ENCODE results near the gene RETREG1. TPM values are rescaled to one million over a fixed set of nuclear protein-coding genes. Genes with fewer than 3 reads are reported as not detected.

RETREG1 gene
- total RNA-seq, 2 donors from 2014 or later, result 0.50 to 0.81 TPM

DNA sequence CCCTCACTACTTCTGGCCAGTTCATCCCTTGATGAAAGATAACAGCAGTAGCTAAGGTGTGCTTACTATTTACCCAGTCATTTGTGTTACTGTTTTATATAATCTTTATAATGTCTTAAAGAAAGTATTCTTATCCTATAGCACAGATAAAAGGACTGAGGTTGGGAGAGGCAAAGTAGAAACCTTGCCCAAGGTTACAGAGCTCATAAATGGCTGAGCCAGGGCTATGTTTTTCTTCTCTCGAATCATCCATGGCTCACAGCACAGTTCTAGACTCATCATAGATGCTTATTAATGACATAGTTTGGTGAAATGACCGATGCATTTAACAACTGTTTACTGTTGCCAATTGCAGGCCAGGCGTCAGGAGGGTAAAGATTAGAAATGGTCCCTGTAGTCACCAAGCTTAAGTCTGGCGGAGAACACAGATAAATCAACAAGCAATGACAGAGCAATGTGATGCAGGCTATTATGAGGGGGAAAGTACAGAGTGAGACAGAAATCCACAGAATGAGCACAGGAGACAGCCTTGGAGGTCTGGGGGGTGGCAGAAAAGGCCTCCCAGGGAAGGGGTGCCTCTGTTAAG is 85.6 kb downstream of the RETREG1 start:
- H3K27me3 Mint-ChIP-seq, result peaks cover 0 to 2% of the 10 kb centered on the region in 2 donors
- ATAC-seq (no peak), DNase-seq (ENCODE audit: low spot score) (no peak)
- no peaks in the 10 kb centered on the region for H3K36me3 Mint-ChIP-seq
- H3K4me3 Mint-ChIP-seq, result no peak overlapping the region
- no peaks in the 10 kb centered on the region for H3K9me3 Mint-ChIP-seq
- H3K4me1 Mint-ChIP-seq (ENCODE audit: low read depth in 2 of 2), result no peaks in the 10 kb centered on the region
- no peak overlapping the region for H3K27ac Mint-ChIP-seq

DNA sequence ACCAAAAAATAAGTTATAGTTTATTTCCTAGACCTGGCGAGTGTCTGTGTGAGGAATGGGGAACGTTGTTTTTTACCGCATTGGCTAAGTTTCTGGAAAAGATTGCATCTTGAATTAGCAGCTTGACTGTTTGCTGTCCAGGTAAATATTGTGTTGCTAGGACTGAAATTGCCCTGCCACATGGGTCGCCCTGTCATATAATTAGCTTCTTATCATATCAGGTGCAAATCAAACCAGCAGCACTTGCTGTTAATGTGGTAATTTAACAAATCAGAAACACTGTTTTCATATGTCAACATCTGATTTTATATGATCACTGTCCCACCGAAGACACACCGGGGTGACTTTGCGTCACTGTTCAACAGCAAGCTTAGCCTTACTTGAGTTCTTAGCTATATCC is 87.5 kb downstream of the RETREG1 start:
- Mint-ChIP-seq H3K9me3 (no peaks in the 10 kb centered on the region), H3K4me1 (ENCODE audit: low read depth in 2 of 2) (no peaks in the 10 kb centered on the region), H3K27ac (no peak overlapping the region), H3K36me3 (no peaks in the 10 kb centered on the region), H3K27me3 (peaks cover 0 to 2% of the 10 kb centered on the region in 2 donors), H3K4me3 (no peak overlapping the region)
- DNase-seq (ENCODE audit: low spot score), result no peak
- no peak for ATAC-seq

DNA sequence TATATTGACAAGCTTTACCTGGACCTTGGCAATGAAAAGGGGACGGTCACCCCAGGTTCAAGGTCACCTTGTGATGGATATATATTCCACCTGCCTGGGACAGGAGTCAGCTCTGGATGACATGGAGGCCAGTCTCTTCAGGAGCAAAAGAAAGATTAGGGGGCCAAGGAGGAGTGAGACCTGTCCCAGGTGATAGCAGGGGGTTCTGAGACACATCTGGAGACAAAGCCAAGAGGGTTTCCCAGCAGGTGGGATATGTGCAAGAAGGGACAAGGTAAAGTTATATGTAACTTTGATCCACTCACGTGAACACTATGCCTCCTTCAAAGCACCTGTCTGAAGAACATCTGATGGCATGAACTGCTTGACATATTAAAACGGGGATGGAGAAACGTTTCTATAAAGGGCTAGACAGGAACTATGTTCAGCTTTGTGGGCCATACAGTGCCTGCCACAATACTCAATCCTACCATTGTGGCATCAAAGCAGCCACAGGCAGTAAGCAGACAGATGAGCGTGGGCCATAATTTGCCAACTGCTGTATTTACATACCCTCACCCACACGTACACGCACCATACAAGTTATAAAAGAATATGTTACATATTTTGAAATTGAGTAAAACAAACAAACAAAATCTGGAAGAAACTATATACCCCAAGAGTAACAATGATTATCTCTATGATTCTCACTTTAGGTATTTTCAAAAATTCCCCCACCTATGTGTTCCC is 88.3 kb downstream of the RETREG1 start:
- Mint-ChIP-seq H3K36me3 (no peaks in the 10 kb centered on the region), H3K27me3 (peaks cover 0 to 8% of the 10 kb centered on the region in 2 donors), H3K9me3 (no peaks in the 10 kb centered on the region), H3K27ac (no peak overlapping the region), H3K4me1 (ENCODE audit: low read depth in 2 of 2) (no peaks in the 10 kb centered on the region), H3K4me3 (no peak overlapping the region)
- no peak for ATAC-seq
- peak; percentile 35 for DNase-seq (ENCODE audit: low spot score)

DNA sequence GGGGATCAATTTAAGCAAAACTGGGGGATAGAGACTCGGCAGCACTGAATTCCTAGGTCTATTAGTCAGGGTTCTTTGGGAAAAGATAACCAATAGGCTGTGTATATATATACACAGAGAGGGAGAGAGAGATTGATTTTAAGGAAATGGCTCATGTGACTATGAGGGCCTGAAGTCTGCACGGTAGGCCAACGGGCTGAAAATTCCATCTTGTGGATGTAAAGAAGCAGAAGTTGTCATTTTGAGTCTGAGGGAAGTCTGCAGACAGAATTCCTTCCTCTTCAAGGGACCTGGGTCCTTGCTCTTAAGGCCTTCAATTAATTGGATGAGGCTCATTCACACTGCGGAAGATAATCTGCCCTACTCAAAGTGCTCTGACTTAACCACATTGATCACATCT is 91.1 kb downstream of the RETREG1 start:
- H3K4me3 Mint-ChIP-seq, result no peak overlapping the region
- peaks cover 0 to 8% of the 10 kb centered on the region in 2 donors for H3K27me3 Mint-ChIP-seq
- no peaks in the 10 kb centered on the region for H3K9me3 Mint-ChIP-seq
- DNase-seq (ENCODE audit: low spot score) (no peak), ATAC-seq (no peak)
- no peaks in the 10 kb centered on the region for H3K36me3 Mint-ChIP-seq
- H3K4me1 Mint-ChIP-seq (ENCODE audit: low read depth in 2 of 2), result no peaks in the 10 kb centered on the region
- H3K27ac Mint-ChIP-seq, result no peak overlapping the region

DNA sequence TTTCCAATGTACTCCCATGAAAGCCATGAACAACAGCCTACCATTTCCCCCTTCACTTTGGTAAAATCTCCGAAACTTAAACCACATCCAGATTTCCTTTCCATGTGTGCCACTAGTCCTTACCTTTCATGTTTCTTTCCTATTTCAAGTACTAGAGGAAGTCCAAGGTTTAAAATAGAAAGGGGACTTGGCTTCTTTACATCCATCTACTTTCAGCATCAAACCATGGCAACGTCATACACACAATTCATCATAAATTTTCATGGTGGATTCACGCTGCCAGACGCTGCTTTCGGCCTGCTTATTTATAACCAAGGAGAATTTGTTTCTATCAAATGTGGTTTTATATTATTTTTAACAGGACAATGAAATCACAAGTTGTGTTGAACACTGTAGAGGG is 92.5 kb downstream of the RETREG1 start:
- Mint-ChIP-seq H3K4me3 (no peak overlapping the region), H3K27ac (no peak overlapping the region), H3K36me3 (no peaks in the 10 kb centered on the region), H3K27me3 (peaks cover 0 to 10% of the 10 kb centered on the region in 2 donors), H3K9me3 (no peaks in the 10 kb centered on the region), H3K4me1 (ENCODE audit: low read depth in 2 of 2) (no peaks in the 10 kb centered on the region)
- ATAC-seq (no peak), DNase-seq (ENCODE audit: low spot score) (no peak)

DNA sequence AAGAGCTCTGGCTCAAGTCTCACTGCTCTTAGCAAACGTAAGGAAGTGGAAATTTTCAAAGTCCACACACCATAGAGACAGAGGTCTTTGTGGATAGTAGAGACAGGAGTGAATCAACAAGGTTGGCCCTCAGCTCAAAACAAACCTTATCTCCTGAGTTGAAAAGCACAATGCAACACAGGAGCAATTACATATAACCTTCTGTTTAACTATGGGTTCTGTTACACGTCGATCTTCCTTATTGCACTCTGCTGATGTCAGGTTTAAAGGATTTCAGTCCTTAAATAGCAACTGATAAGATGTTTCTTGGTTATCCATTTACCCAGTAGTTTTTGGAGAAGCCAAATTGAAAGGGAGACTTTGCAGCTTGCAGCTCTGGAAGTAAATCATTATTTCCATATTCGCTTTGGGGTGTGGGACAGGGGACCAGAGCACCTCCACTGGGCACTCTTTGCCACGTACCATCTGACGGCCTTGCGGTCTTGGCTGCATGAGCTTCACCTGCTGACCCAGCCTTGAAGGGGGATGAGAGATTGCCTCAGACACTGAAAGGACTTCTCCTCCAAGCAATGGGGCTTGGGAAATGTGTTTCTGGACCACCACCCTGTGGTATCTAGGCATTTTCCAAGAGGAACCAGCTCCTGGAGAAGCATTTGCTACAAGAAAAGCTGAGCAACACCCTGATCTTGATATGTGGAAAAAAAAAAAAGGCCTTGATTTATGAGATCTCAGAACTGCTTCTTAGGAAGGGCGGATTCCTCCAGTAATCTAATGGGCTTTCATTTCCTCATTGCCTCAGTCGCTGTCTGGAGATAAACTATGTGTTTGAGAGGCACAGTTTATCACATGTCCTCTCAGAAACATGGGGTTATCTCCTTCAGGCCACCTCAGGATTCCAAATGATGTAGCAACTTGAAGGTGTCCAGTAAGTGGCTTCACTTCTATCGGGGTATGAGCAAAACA is 95.0 kb downstream of the RETREG1 start:
- no peaks in the 10 kb centered on the region for H3K4me1 Mint-ChIP-seq (ENCODE audit: low read depth in 2 of 2)
- H3K4me3 Mint-ChIP-seq, result no peak overlapping the region
- no peak overlapping the region for H3K27ac Mint-ChIP-seq
- DNase-seq (ENCODE audit: low spot score) (no peak), ATAC-seq (no peak)
- H3K36me3 Mint-ChIP-seq, result no peaks in the 10 kb centered on the region
- H3K9me3 Mint-ChIP-seq, result no peaks in the 10 kb centered on the region
- H3K27me3 Mint-ChIP-seq, result peaks cover 0 to 10% of the 10 kb centered on the region in 2 donors

DNA sequence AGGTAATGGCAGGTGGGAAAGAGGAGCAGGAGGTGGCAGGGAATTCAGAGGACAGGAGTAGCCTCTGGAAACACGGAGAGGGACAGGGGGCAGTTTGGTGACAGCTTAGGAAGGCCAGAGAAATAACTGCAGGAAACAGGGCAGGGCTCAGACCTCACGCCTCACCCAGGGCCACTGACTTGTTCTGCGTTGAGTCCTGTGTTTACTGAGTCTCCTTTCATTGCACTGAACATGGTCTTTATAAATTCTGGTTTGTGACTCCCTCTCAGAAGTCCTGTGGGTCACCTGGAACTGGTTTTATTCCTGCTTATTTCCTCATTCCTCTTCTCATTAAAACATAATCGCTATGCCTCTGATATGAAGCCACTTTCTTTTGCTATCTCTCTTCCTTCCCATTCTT is 96.0 kb downstream of the RETREG1 start:
- H3K4me1 Mint-ChIP-seq (ENCODE audit: low read depth in 2 of 2), result no peaks in the 10 kb centered on the region
- no peaks in the 10 kb centered on the region for H3K9me3 Mint-ChIP-seq
- no peak overlapping the region for H3K27ac Mint-ChIP-seq
- no peak overlapping the region for H3K4me3 Mint-ChIP-seq
- peaks cover 0 to 10% of the 10 kb centered on the region in 2 donors for H3K27me3 Mint-ChIP-seq
- DNase-seq (ENCODE audit: low spot score), result no peak
- no peaks in the 10 kb centered on the region for H3K36me3 Mint-ChIP-seq
- ATAC-seq, result no peak

DNA sequence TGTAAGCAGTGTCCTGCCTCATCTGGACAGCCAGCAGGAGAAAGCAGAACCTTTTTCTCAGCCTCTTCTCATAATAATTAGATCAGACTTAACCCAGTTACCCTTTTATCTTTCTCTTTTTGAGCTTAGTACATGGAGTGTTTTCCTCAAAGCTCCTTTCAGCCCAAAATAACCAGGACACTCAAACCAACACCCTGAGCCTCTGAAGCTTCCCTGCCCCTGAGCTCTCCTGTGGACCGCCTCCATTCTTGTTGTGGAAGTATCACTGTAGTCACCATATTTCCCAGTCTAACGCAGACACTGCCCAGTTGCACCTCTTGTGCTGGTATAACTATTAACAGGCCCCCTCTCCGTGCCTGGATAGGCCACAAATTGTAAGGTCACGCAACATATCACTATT is 97.4 kb downstream of the RETREG1 start:
- DNase-seq (ENCODE audit: low spot score) (no peak), ATAC-seq (no peak)
- Mint-ChIP-seq H3K36me3 (no peaks in the 10 kb centered on the region), H3K4me1 (ENCODE audit: low read depth in 2 of 2) (no peaks in the 10 kb centered on the region), H3K27me3 (peaks cover 0 to 10% of the 10 kb centered on the region in 2 donors), H3K4me3 (no peak overlapping the region), H3K9me3 (no peaks in the 10 kb centered on the region), H3K27ac (no peak overlapping the region)

DNA sequence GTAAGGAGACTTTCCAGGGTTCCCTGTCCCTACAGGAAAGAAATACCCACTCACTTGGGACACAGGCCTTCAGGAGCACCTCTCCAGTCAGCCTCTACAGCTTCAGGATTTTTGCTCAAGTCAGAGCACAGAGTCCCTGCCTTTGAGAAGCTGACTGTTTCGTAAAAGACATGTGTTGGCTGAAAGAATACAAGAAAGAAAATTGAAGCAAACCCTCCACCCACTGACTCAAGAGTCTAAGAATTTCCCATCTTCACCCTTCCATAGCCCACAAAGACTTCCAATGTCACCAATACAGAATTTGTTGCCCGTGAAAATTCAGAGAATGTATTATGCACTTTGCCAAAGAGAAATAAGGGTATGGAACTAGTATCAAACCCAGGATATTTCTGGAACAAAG is 98.2 kb downstream of the RETREG1 start:
- H3K27me3 Mint-ChIP-seq, result peaks cover 0 to 3% of the 10 kb centered on the region in 2 donors
- H3K27ac Mint-ChIP-seq, result no peak overlapping the region
- H3K36me3 Mint-ChIP-seq, result no peaks in the 10 kb centered on the region
- H3K4me3 Mint-ChIP-seq, result no peak overlapping the region
- ATAC-seq (no peak), DNase-seq (ENCODE audit: low spot score) (no peak)
- H3K9me3 Mint-ChIP-seq, result no peaks in the 10 kb centered on the region
- H3K4me1 Mint-ChIP-seq (ENCODE audit: low read depth in 2 of 2), result no peaks in the 10 kb centered on the region

DNA sequence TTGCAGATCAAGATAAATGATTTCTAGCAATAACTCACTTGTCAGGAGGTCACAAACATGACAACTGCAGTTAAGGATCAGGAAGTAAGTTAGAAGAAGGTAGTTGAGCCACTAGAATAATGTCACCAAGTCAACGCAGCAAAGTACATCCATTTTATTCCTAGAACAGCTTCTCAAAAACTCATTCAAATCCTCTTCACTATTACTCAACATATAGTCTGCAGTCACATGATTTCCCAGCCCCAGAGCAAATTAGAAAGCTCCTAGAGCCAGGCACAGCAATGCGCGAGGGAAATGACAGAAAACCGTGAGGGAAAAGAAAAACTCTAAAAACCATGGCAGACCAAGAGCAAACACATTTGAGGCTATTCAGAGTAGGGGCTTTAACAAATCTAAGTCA is 101.3 kb downstream of the RETREG1 start:
- H3K4me1 Mint-ChIP-seq (ENCODE audit: low read depth in 2 of 2), result no peaks in the 10 kb centered on the region
- H3K9me3 Mint-ChIP-seq, result no peaks in the 10 kb centered on the region
- ATAC-seq (no peak), DNase-seq (ENCODE audit: low spot score) (no peak)
- H3K27ac Mint-ChIP-seq, result no peak overlapping the region
- H3K4me3 Mint-ChIP-seq, result no peak overlapping the region
- no peaks in the 10 kb centered on the region for H3K36me3 Mint-ChIP-seq
- H3K27me3 Mint-ChIP-seq, result peaks cover 0 to 5% of the 10 kb centered on the region in 2 donors

DNA sequence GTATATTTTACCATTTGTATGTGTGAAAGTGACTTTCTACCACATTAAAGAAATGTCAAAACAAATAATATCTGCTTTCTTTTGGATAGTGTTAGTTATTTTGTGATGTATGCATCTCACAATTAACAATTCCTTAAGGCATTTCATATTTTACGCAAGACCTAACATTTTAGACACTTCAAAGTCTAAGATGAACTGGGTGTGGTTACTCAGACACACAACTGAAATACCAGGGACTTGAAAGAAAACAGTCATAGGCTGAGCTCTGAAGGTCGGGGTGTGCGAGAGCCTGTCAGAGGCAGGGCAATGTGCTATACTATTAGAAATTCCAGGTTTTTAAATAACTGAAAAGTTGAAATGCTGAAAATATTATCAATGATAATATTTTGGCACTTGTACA is 106.7 kb downstream of the RETREG1 start:
- Mint-ChIP-seq H3K4me3 (no peak overlapping the region), H3K27me3 (peaks cover 0 to 2% of the 10 kb centered on the region in 2 donors), H3K36me3 (no peaks in the 10 kb centered on the region), H3K27ac (no peak overlapping the region), H3K9me3 (no peaks in the 10 kb centered on the region), H3K4me1 (ENCODE audit: low read depth in 2 of 2) (no peaks in the 10 kb centered on the region)
- DNase-seq (ENCODE audit: low spot score), result no peak
- ATAC-seq, result no peak

DNA sequence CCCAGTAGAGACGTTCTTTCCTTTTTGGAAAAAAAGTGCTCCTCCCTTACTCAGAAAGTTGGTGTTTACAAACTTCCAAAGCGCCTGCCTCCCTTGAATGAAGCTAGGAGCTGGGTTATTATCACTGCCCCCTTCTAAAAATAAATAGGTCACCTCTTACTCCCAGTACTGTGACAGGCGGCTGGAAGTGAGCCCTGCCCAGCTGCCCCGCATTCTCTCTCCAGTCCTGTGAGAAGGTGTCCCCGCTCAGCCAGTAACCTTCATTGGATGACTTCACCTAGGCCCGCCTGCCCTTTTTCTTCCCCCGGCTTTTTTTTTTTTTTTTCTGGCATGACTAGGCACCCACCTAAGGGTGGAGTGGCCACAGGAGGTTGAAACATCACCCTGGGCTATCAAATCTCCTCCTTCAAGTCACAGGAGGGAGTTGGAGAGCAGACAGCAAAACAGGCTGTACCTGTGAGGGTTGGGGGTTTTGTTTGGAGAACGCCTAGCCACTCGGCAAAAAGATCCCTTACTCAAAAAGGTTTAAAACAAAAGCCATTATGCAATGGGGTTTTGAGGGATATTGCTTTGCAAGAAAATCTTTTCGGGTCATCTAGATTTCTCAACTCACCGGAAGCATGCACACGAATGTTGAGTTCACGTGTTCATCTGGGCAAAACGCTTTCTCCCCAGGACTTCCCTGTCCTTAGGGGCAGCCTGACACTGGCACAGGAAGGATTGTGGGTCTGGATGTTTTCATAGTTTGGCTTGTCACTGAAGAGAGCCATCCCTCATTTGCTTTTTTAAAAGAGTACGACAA is 107.9 kb downstream of the RETREG1 start:
- H3K27me3 Mint-ChIP-seq, result peaks cover 2 to 5% of the 10 kb centered on the region in 2 donors
- DNase-seq (ENCODE audit: low spot score) (no peak), ATAC-seq (no peak)
- H3K36me3 Mint-ChIP-seq, result no peaks in the 10 kb centered on the region
- H3K4me1 Mint-ChIP-seq (ENCODE audit: low read depth in 2 of 2), result no peaks in the 10 kb centered on the region
- no peak overlapping the region for H3K4me3 Mint-ChIP-seq
- no peak overlapping the region for H3K27ac Mint-ChIP-seq
- H3K9me3 Mint-ChIP-seq, result no peaks in the 10 kb centered on the region

DNA sequence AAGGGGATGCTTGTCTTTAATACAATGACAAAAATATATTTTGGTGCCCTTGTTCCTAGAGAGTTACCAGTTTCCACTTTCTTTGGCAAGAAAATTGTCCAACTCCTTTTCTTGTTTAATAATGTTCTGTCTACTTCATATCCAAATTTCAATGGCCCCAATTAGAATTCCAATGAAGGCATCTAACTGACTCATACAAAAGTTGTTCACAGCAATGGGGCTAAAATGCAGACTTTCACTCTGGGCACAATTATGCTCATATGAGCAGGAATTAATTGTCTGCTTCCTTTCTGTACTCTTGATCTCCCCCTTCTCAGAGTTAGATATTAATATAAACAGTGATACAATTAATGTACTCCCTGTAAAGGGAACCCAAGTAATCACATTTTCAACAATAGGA is 109.1 kb downstream of the RETREG1 start:
- DNase-seq (ENCODE audit: low spot score) (no peak), ATAC-seq (no peak)
- Mint-ChIP-seq H3K4me1 (ENCODE audit: low read depth in 2 of 2) (no peaks in the 10 kb centered on the region), H3K27ac (no peak overlapping the region), H3K27me3 (peaks cover 2 to 5% of the 10 kb centered on the region in 2 donors), H3K36me3 (no peaks in the 10 kb centered on the region), H3K9me3 (no peaks in the 10 kb centered on the region), H3K4me3 (no peak overlapping the region)
